Heart right ventricle (tissue), 16 donors: ENCODE data around the gene TPPP2. TPM values are rescaled to one million over a fixed set of nuclear protein-coding genes. Genes with fewer than 3 reads are reported as not detected.

Source experiments
- ATAC-seq, 8 donors: fragments of 200-7000 bp; cut with Tn5 transposase; one replicate each; pipeline ENCODE4 v1.9.1; 2020; ENCODE audit warnings: mild to moderate bottlenecking in 8 of 8, moderate library complexity in 8 of 8, moderate number of reproducible peaks in 1 of 8
- DNase-seq, 2 donors: peaks; one replicate each; pipeline ENCODE4 v3.0.0-alpha.2; 2020
- H3K27ac ChIP-seq, 10 donors: fragments of 200-600 bp; sonication (generic) in 2 of 10; one replicate each; pipeline versions ENCODE4 v1.5.0 to v1.8.0; 2020 to 2022; ENCODE audit warnings: mild to moderate bottlenecking in 3 of 10
- H3K27me3 ChIP-seq, 7 donors: fragments of 200-600 bp; one replicate each; pipeline ENCODE4 v1.8.0; 2021 to 2022; ENCODE audit warnings: mild to moderate bottlenecking in 2 of 7
- H3K36me3 ChIP-seq, 9 donors: fragments of 200-600 bp; sonication (generic) in 1 of 9; one replicate each; pipeline versions ENCODE4 v1.5.0 to v1.8.0; 2020 to 2022; ENCODE audit warnings: mild to moderate bottlenecking in 2 of 9
- H3K4me1 ChIP-seq, 9 donors: fragments of 200-600 bp; sonication (generic) in 1 of 9; one replicate each; pipeline versions ENCODE4 v1.5.0 to v1.8.0; 2020 to 2022; ENCODE audit warnings: mild to moderate bottlenecking in 4 of 9
- H3K4me3 ChIP-seq, 10 donors: fragments of 200-600 bp; sonication (generic) in 2 of 10; one replicate each; pipeline versions ENCODE4 v1.5.0 to v1.8.0; 2020 to 2022; ENCODE audit warnings: mild to moderate bottlenecking in 7 of 10, moderate library complexity in 2 of 10
- H3K9me3 ChIP-seq, 11 donors: fragments of 200-600 bp in 10 of 11; sonication (generic) in 2 of 11; one replicate each; pipeline versions ENCODE4 v1.5.0 to v1.8.0; 2013 to 2022; ENCODE audit warnings: mild to moderate bottlenecking in 2 of 11, control low read depth in 1 of 11, moderate library complexity in 1 of 11
- WGBS, 2 donors: extraction: QIAGEN DNeasy Blood & Tissue Kit; methylation state at CpG; one replicate each; pipeline ENCODE4 v1.1.7; 2013; ENCODE audit warnings: inconsistent platforms in 1 of 2; 5-methylcytosine and 5-hydroxymethylcytosine counted together
- intact Hi-C, 10 donors: fragments of 100-400 bp; cut with DNase I; formaldehyde crosslinking; loops; one replicate each; pipeline versions ENCODE4 v1.11.1 to v1.14.2; 2022
- polyA plus RNA-seq, 2 donors: library from polyadenylated mRNA; stranded (reverse); fragments of 200-250 nt; gene quantifications; one replicate each; pipeline ENCODE4 v1.2.3, GENCODE V29; 2013
- total RNA-seq, 10 donors: library from RNA; stranded (reverse); fragmentation: NEBNext Ultra II Directional in 3 of 10; extraction: Animal tissue kit (Norgen Biotek cat#: 25700) in 3 of 10; gene quantifications; one replicate each; pipeline versions ENCODE4 v1.2.1 to v1.2.4, GENCODE V29; 2021 to 2023
- TF ChIP-seq, protein P1 (sequence below), 9 donors: fragments of 200-600 bp; sonication (generic) in 2 of 9; IDR thresholded peaks; one replicate each; pipeline versions ENCODE4 v1.5.0 to v1.8.0; 2021 to 2022; ENCODE audit warnings: antibody characterized with exemption in 9 of 9, mild to moderate bottlenecking in 5 of 9, moderate library complexity in 1 of 9
- donor health status: Arrhythmogenic right ventricular cardiomyopathy.
- donor health status: ischemic (EF 13 %, LVEDD 7.1; RV severe dilation, severe dysfunction).
- donor health status: healthy with polysubstance abuse.
- donor health status: DM: no; HTN: yes; CAD: no.
- donor health status: DM: no; HTN: no; CAD: no.
- donor health status: ischemic (EF 25% LVEDD 6.9; RV normal size, moderate dysfunction).
- donor health status: ischemic (EF 25% LVEDD 5.7; RV mildly dilated, moderate dysfunction).
- donor health status: healthy.
- donor health status: DM: yes; HTN: yes; CAD: no.
- donor health status: Ischemic cardiomyopathy.
- donor health status: ischemic (EF 35%, LVEDD 5.7; RV mildly dilated, moderate dysfunction).
- donor health status: nonischemic (EF 11% LVEDD 7.7; RV severe dilation, severe dysfunction).
- donor health status: DM: yes; HTN: yes; CAD: no.
- donor health status: PGD.
- donor health status: ischemic (EF 29% LVEDD 5.4; RV normal size, mild dysfunction).
- donor health status: nonischemic (EF 23%, LVEDD 6.1; RV moderate dilation, normal function).

TPPP2 gene
- total and polyA plus RNA-seq, 12 donors = 0.28 to 3.2 (median 0.91) TPM

DNA sequence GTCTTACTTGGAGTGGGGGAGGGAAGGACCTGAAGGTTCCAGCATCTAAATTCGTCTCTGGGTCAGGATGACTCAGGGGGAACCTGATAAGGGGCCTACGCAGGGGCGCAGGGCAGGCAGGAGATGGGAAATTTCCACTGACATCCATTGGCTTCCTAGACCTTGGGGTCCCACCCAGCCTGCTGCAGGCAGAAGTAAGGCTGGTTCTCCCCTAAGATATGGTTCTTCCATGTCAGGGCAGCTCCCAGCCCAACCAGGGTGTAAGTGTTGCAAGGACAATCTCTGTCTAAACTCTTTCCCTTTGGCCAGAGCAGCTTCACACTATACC, 3.1 kb upstream of the TPPP2 start:
- Histone ChIP-seq H3K36me3 (peaks cover 0 to 8% (median 0%) of the 10 kb centered on the region in 9 donors), H3K9me3 (no peaks in the 10 kb centered on the region), H3K27ac (peak overlapping the region; percentile 31 to 100 (median 98)), H3K27me3 (peaks cover 0 to 23% (median 0%) of the 10 kb centered on the region in 7 donors), H3K4me1 (peaks cover 14 to 49% (median 36%) of the 10 kb centered on the region in 9 donors), H3K4me3 (no peak overlapping the region)
- DNase-seq = no peak
- TF ChIP-seq, protein P1, sequence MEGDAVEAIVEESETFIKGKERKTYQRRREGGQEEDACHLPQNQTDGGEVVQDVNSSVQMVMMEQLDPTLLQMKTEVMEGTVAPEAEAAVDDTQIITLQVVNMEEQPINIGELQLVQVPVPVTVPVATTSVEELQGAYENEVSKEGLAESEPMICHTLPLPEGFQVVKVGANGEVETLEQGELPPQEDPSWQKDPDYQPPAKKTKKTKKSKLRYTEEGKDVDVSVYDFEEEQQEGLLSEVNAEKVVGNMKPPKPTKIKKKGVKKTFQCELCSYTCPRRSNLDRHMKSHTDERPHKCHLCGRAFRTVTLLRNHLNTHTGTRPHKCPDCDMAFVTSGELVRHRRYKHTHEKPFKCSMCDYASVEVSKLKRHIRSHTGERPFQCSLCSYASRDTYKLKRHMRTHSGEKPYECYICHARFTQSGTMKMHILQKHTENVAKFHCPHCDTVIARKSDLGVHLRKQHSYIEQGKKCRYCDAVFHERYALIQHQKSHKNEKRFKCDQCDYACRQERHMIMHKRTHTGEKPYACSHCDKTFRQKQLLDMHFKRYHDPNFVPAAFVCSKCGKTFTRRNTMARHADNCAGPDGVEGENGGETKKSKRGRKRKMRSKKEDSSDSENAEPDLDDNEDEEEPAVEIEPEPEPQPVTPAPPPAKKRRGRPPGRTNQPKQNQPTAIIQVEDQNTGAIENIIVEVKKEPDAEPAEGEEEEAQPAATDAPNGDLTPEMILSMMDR (IDR thresholded peaks at IDR 0.05) = no peak
- intact Hi-C loops = loop anchor here in 1 of 10 donors (5.0 kb wide), 1 partner anchor 75 kb away; the partner anchor contains the start of gene TMEM253
- ATAC-seq = peak in 2 of 8 donors; percentile 16 to 18
- 7 to 21% methylated on average over 3 of the region's 3 CpGs for WGBS, 2 donors

DNA sequence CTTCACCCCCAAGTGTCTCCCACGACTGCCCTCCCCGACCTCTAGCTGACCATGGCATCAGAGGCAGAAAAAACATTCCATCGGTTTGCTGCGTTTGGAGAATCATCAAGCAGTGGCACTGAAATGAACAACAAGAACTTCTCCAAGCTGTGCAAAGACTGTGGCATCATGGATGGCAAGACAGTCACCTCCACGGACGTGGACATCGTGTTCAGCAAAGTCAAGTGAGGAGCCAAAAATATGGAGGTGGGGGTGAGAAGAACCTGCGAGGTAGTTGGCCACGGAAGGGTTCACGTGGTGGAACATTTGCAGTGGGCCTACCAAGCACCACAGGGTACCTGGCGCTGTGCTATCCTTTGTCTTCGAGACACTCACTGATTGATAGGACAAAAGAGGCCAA, 514 bp downstream of the TPPP2 start:
- 91 to 96% methylated on average over 12 of the region's 12 CpGs for WGBS, 2 donors
- ATAC-seq (no peak), DNase-seq (no peak)
- no peak overlapping the region for H3K4me3 ChIP-seq
- no peak overlapping the region for H3K27ac ChIP-seq
- H3K4me1 ChIP-seq = peaks cover 6 to 21% (median 12%) of the 10 kb centered on the region in 9 donors
- peaks cover 0 to 5% (median 0%) of the 10 kb centered on the region in 7 donors for H3K27me3 ChIP-seq
- H3K9me3 ChIP-seq = no peaks in the 10 kb centered on the region
- TF ChIP-seq, protein P1 (IDR thresholded peaks at IDR 0.05) = no peak
- intact Hi-C loops = no loop called here
- H3K36me3 ChIP-seq = no peaks in the 10 kb centered on the region

DNA sequence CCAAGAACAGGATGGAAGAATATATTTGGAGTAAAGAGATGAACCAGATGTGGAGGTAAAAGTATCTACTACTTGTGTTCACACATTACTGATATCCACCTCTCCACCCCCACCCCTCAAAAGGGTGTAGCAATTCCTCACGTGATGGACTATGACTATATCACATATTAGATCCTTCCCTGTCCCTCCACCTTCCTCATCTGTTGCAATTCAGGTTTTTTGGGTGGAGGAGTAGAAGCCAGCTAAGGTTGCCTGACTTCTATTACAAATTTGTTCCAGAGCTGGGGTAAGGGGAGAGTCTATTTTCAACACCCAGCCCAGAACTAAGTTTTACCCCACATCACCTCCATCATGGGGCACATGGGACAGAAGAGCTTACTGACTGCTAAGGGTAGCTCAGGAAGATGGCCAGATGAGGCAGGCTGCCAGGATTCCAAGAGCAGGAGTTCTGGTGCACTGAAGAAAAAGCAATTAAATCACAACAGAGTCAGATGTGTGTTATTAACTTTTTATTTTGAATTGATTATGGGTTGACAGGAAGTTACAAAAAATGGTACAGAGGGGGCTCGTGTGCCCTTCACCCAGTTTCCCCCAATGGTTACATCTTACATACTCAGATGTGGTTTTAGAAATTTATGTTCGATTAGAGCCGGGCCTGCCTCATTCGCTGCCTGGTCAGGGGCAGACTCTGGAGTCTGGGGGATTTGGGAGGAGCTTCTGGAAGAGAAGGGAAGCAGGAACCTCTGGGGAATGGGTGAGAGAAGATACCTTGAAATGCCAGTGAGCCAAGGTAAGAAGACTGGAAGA, 2.5 kb downstream of the TPPP2 start:
- H3K27me3 ChIP-seq = no peaks in the 10 kb centered on the region

DNA sequence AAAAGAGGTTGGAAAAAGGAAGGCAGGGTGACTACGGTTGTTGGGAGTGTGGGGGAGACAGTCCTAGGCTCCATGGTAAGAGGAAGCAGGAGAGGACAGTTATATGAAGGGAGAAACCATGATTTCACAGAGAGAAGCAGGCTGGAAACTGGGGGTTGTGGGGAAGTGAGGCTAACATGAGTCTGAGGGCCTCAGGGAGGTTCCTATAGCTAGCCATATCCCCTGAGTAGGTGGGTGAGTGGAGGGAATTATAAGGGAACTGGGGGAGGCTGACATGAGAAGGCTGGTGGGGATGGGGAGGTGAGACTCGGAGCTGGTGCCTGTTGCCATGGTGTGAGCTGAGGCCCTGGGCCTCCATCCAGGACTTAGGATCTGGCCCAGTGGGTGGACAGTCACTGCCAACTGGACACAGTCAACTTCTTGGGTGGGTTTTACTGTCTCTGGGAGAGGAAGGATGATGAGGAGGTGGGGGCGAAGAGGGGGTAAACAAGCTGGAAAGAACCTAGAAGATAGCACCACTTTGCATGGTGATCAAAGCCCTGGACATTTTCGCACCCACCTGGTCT, 3.2 kb downstream of the TPPP2 start:
- H3K9me3 ChIP-seq = no peaks in the 10 kb centered on the region
- TF ChIP-seq, protein P1 (IDR thresholded peaks at IDR 0.05) = no peak
- no peak for ATAC-seq
- no peak for DNase-seq
- H3K4me3 ChIP-seq = no peak overlapping the region
- no peaks in the 10 kb centered on the region for H3K36me3 ChIP-seq
- intact Hi-C loops = no loop called here
- no peak overlapping the region for H3K27ac ChIP-seq
- H3K27me3 ChIP-seq = no peaks in the 10 kb centered on the region
- peaks cover 0 to 10% (median 3%) of the 10 kb centered on the region in 9 donors for H3K4me1 ChIP-seq
- WGBS, 2 donors = 89% methylated on average over 4 of the region's 4 CpGs

More for the DNA sequence above, 2.5 kb downstream of the TPPP2 start:
- DNase-seq = no peak
- Histone ChIP-seq H3K27ac (no peak overlapping the region), H3K36me3 (no peaks in the 10 kb centered on the region), H3K4me1 (peaks cover 0 to 3% (median 0%) of the 10 kb centered on the region in 9 donors), H3K4me3 (no peak overlapping the region), H3K9me3 (no peaks in the 10 kb centered on the region)
- TF ChIP-seq, protein P1 (IDR thresholded peaks at IDR 0.05) = no peak
- intact Hi-C loops = no loop called here
- 86 to 92% methylated on average over 5 of the region's 5 CpGs for WGBS, 2 donors
- no peak for ATAC-seq
